ENCODE data around the gene AFDN. TPM values are rescaled to one million over a fixed set of nuclear protein-coding genes. Genes with fewer than 3 reads are reported as not detected.
"Not testable (repeated sequence)": the region's sequence is repeated elsewhere in the genome, so short reads cannot be mapped to it uniquely, and the experiment has no call there.

The AFDN gene
- total RNA-seq, 3 donors from 2014 or later (not counting 1 experiment from before 2014, with no cell fraction given), result 6.3 to 9.3 (median 7.9) TPM

- Histone ChIP-seq H3K9me3 (ENCODE audit: control insufficient read depth, insufficient read depth, low read length) (no peaks in the 10 kb centered on the region), H3K27ac (ENCODE audit: low read length) (no peak overlapping the region), H3K36me3 (ENCODE audit: control insufficient read depth, insufficient read depth, low read length) (no peaks in the 10 kb centered on the region), H3K27me3 (ENCODE audit: control insufficient read depth, insufficient read depth, low read length) (no peaks in the 10 kb centered on the region), H3K4me3 (ENCODE audit: low read length) (no peak overlapping the region), H3K4me1 (ENCODE audit: control insufficient read depth, insufficient read depth, low read length) (no peaks in the 10 kb centered on the region)
- Mint-ChIP-seq H3K9me3 (no peaks in the 10 kb centered on the region), H3K4me1 (no peaks in the 10 kb centered on the region), H3K4me3 (no peak overlapping the region), H3K27ac (no peak overlapping the region), H3K36me3 (no peaks in the 10 kb centered on the region), H3K27me3 (ENCODE audit: low read depth in 2 of 2) (peaks cover 0 to 9% of the 10 kb centered on the region in 2 donors)
- no peak for DNase-seq
- WGBS (ENCODE audit: insufficient coverage), result 85% methylated on average over 13 of the region's 13 CpGs
- no peak for TF ChIP-seq CTCF (IDR thresholded peaks at IDR 0.05)
- intact Hi-C loops (cut with micrococcal nuclease), result no loop called here
- no peak for ATAC-seq
Measured at GRCh38 chr6:168000198-168001028, 173.7 kb downstream of the AFDN start.

GRCh38 chr6:168001029-168001332 is 174.3 kb downstream of the AFDN start:
- ATAC-seq (no peak), DNase-seq (no peak)
- TF ChIP-seq CTCF (IDR thresholded peaks at IDR 0.05), result no peak
- intact Hi-C loops (cut with micrococcal nuclease), result no loop called here
- Mint-ChIP-seq H3K36me3 (no peaks in the 10 kb centered on the region), H3K9me3 (no peaks in the 10 kb centered on the region), H3K27me3 (ENCODE audit: low read depth in 2 of 2) (peaks cover 0 to 9% of the 10 kb centered on the region in 2 donors), H3K27ac (no peak overlapping the region), H3K4me1 (no peaks in the 10 kb centered on the region), H3K4me3 (no peak overlapping the region)
- Histone ChIP-seq H3K4me1 (ENCODE audit: control insufficient read depth, insufficient read depth, low read length) (no peaks in the 10 kb centered on the region), H3K27me3 (ENCODE audit: control insufficient read depth, insufficient read depth, low read length) (no peaks in the 10 kb centered on the region), H3K4me3 (ENCODE audit: low read length) (no peak overlapping the region), H3K36me3 (ENCODE audit: control insufficient read depth, insufficient read depth, low read length) (no peaks in the 10 kb centered on the region), H3K9me3 (ENCODE audit: control insufficient read depth, insufficient read depth, low read length) (no peaks in the 10 kb centered on the region), H3K27ac (ENCODE audit: low read length) (no peak overlapping the region)
- 61% methylated on average over 10 of the region's 10 CpGs for WGBS (ENCODE audit: insufficient coverage)

- not testable (repeated sequence) for H3K4me3 Mint-ChIP-seq, H3K4me1 Mint-ChIP-seq, H3K27ac Mint-ChIP-seq
Measured at GRCh38 chr6:168001514-168001913, 174.8 kb downstream of the AFDN start.

GRCh38 chr6:168002804-168003203 is 176.1 kb downstream of the AFDN start:
- DNase-seq (no peak), ATAC-seq (no peak)
- no peak overlapping the region for H3K27ac Mint-ChIP-seq
- H3K36me3 Mint-ChIP-seq, result no peaks in the 10 kb centered on the region
- H3K27me3 Mint-ChIP-seq (ENCODE audit: low read depth in 2 of 2), result peaks cover 0 to 5% of the 10 kb centered on the region in 2 donors
- TF ChIP-seq CTCF (IDR thresholded peaks at IDR 0.05), result no peak
- no peaks in the 10 kb centered on the region for H3K9me3 Mint-ChIP-seq
- no peaks in the 10 kb centered on the region for H3K9me3 ChIP-seq (ENCODE audit: control insufficient read depth, insufficient read depth, low read length)
- no peak overlapping the region for H3K27ac ChIP-seq (ENCODE audit: low read length)
- intact Hi-C loops (cut with micrococcal nuclease), result no loop called here
- H3K27me3 ChIP-seq (ENCODE audit: control insufficient read depth, insufficient read depth, low read length), result no peaks in the 10 kb centered on the region
- no peak overlapping the region for H3K4me3 Mint-ChIP-seq
- H3K4me3 ChIP-seq (ENCODE audit: low read length), result no peak overlapping the region
- H3K4me1 Mint-ChIP-seq, result no peaks in the 10 kb centered on the region
- H3K4me1 ChIP-seq (ENCODE audit: control insufficient read depth, insufficient read depth, low read length), result no peaks in the 10 kb centered on the region
- H3K36me3 ChIP-seq (ENCODE audit: control insufficient read depth, insufficient read depth, low read length), result no peaks in the 10 kb centered on the region
- 98% methylated on average over 6 of the region's 6 CpGs for WGBS (ENCODE audit: insufficient coverage)

More at GRCh38 chr6:168001514-168001913, 174.8 kb downstream of the AFDN start:
- H3K4me1 ChIP-seq (ENCODE audit: control insufficient read depth, insufficient read depth, low read length); H3K36me3 ChIP-seq (ENCODE audit: control insufficient read depth, insufficient read depth, low read length); H3K27ac ChIP-seq (ENCODE audit: low read length); H3K27me3 Mint-ChIP-seq (ENCODE audit: low read depth in 2 of 2); H3K9me3 ChIP-seq (ENCODE audit: control insufficient read depth, insufficient read depth, low read length); ATAC-seq; H3K9me3 Mint-ChIP-seq; H3K4me3 ChIP-seq (ENCODE audit: low read length); H3K36me3 Mint-ChIP-seq; H3K27me3 ChIP-seq (ENCODE audit: control insufficient read depth, insufficient read depth, low read length); intact Hi-C loops (cut with micrococcal nuclease); DNase-seq: not testable (repeated sequence)
- 91% methylated on average over 14 of the region's 21 CpGs for WGBS (ENCODE audit: insufficient coverage)

All from natural killer cell (primary cell).